A204.1 (cell line): ENCODE measurements around the gene PIKFYVE.
"Not testable (repeated sequence)": the region's sequence is repeated elsewhere in the genome, so short reads cannot be mapped to it uniquely, and the experiment has no call there.

Source experiments
- FAIRE-seq: peaks from 2 replicates; lab custom pipeline; 2012; peaks lifted over from hg19 to GRCh38; lab: Jason Lieb, UNC

PIKFYVE gene

DNA sequence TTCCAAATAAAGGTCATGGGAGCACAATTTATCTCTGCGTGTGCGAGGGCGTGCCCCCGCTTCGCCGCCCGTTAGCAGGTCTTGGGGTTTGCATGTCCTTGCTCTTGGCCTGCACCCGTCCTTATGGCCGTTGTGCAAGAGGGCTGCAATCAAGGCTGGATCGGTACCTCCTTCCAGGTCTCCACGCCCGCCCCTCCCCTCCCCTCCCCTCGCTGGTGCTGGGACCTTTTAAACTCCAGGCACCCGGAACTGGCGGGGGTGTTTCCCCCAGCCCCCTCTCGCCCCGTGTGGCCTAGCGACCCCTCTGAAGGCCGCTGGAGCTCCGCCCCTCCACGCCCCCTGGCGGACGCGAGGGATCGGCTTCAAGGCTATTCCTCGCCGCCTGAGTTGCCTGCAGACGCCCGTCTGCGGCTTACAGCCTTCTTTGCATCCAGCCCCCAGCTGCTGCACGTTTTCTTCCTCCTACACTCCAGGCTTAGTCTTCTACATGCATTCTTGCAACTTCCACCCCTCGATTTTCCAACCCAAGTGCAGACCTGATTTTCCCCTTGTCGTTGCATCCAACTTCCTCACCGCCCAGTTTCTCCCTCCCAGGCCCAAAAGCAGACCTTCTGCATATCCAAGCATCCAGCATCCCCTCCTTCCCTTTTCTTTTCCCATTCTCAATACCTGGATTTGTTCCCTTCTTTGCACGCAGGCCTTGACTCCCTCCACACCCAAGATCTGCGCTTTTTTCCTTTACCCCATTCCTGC lies 11.8 kb upstream of the PIKFYVE start:
- FAIRE-seq = no peak

- peak; percentile 6 for FAIRE-seq
These were observed 11.0 kb upstream of the PIKFYVE start, which contains the start of gene IDH1 for GRCh38 chr2:208254871-208255556. IDH1 (minus strand) TSS chr2:208255071; CDS start chr2:208251551, 3,520 bp downstream.

DNA sequence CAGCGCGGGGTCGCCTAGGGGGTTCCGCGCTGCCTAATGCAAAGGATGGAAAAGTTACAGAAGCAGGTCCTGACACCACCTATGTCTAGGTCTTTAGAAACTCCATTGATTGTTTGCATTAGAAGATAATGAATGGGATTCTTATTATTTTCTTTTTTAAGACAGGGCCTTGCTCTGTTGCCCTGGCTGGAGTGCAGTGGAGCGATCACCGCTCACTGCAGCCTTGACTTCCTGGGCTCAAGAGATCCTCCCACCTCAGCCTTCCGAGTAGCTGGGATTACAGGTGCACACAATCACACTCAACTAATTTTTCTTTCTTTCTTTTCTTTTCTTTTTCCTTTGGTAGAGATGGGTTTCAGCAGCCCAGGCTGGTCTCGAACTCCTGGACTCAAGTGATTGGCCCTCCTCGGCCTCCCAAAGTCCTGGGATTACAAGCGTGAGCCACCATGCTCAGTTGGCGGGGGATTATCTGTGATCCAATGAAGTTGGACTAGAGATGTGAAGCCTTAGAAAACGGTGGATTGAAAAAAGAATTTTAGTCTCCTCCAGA lies 10.4 kb upstream of the PIKFYVE start:
- FAIRE-seq = no peak

GRCh38 chr2:208256192-208256782 lies 9.8 kb upstream of the PIKFYVE start:
- FAIRE-seq = no peak

DNA sequence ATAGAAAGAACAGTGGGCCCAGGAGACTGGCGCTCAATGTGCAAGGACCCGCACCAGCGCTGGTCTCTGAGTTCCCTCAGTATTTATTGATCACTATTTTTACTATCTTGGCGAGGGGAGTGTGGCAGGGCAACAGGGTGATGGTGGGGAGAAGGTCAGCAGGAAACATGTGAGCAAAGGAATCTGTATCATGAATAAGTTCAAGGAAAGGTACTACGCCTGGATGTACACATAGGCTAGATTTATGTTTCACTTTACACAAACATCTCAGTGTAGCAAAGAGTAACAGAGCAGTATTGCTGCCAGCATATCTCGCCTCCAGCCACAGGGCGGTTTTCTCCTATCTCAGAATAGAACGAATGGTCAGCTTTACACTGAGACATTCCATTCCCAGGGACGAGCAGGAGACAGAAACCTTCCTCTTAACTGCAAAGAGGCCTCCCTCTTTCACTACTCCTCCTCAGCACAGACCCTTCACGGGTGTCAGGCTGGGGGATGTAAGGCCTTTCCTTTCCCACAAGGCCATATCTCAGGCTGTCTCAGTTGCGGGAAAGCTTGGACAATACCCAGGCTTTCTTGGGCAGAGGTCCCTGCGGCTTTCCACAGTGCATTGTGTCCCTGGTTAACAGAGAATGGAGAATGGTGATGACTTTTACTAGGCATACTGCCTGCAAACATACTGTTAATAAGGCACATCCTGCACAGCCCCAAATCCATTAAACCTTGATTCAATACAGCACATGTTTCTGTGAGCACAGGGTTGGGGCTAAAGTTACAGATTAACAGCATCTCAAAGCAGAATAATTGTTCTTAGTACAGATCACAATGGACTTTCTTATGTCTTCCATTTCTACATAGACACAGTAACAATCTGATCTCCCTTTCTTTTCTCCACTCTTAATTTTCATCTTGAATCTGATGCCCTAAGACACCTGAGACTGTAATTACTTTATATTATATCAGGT lies 8.9 kb upstream of the PIKFYVE start:
- not testable (repeated sequence) for FAIRE-seq

- FAIRE-seq = no peak
These were observed 669 bp upstream of the PIKFYVE start for GRCh38 chr2:208265371-208265800.

- FAIRE-seq = no peak
These were observed 468 bp downstream of the PIKFYVE start for GRCh38 chr2:208266553-208266893.

- FAIRE-seq = no peak
These were observed 881 bp downstream of the PIKFYVE start for GRCh38 chr2:208266936-208267335.

DNA sequence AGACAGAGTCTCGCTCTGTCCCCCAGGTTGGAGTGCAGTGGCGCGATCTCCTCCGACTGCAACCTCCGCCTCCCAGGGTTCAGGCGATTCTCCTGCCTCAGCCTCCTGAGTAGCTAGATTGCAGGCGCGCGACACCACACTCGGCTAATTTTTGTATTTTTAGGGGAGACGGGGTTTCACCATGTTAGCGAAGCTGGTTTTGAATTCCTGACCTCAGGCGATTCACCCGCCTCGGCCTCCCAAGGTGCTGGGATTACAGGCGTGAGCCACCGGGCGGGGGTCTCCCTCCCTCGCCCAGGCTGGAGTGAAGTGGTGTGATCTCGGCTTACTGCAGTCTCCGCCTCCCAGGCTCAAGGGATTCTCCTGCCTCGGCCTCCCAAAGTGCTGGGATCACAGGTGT lies 1.5 kb downstream of the PIKFYVE start:
- FAIRE-seq = not testable (repeated sequence)

- no peak for FAIRE-seq
These were observed 2.3 kb downstream of the PIKFYVE start for GRCh38 chr2:208268156-208268952.

GRCh38 chr2:208269091-208269490 lies 3.0 kb downstream of the PIKFYVE start:
- no peak for FAIRE-seq

GRCh38 chr2:208274748-208275147 lies 8.7 kb downstream of the PIKFYVE start:
- no peak for FAIRE-seq

- FAIRE-seq = no peak
These were observed 12.5 kb downstream of the PIKFYVE start for GRCh38 chr2:208278549-208278948.

DNA sequence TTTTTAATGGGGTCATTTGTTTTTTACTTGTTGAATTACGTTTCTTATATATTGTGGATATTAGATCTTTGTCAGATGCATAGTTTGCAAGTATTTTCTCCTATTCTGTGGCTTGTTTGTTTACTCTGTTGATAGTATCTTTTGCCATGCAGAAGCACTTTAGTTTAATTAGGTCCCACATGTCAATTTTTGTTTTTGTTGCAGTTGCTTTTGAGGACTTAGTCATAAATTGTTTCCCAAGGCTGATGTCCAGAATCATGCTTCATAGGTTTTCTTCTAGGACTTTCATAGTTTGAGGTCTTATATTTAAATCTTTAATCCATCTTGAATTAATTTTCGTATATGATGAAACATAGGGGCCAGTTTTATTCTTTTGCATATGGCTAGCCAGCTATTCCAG lies 13.2 kb downstream of the PIKFYVE start:
- no peak for FAIRE-seq

DNA sequence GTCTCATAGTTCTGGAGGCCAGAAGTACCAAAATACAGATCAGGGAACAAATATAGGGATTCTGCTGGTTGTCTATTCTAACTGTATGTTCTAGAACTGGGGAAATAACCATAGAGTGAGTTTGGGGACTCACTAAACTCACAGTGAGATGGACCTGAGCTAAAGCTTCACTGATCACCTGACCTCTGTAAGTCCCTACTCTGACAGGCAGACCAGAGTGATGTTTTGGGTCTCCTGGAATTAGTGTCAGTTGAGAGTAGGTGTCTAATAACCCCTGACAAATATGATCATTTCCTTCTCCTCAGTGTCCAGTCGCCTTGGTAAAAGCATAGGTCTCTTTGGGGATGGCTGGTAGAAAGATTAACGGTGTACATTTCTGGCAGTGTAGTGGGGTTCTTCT lies 14.2 kb downstream of the PIKFYVE start:
- FAIRE-seq = no peak

DNA sequence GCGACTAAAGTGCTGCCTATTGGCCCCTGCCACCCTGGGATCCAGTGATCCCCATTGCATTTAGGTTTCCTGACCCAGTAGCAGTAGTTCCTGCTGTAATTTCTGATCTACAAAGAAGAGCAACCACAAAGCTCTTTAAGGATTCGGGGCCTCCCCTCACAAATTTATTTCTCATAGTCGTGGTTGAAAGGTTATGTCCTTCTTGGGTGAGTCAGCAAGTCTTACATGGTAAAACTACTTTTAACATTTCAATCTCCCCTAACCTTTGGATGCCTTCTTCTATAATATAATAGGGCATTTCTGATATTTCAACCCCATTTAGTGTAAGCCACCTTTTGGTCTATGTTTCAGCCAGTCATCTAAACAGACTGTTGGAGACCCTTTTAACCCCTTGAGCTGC lies 14.9 kb downstream of the PIKFYVE start:
- no peak for FAIRE-seq

DNA sequence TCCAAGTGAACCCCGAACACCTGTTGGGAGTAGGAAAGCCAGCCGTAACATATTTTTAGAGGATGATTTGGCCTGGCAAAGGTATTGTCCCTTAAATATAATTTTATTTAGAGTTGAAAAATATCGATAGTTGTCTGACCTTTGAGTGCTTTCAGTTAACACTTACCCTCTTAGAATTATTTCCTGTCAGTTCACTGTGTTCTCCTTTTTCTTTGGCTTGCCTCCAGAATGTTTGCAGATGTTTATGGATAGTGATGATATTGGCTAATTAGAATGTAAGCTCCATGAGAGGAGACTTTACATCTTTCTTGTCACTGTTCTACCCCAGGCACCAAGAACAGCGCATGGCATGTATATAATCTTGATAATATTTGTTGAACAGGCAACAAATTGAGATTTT lies 19.8 kb downstream of the PIKFYVE start:
- no peak for FAIRE-seq

- FAIRE-seq = no peak
These were observed 28.5 kb downstream of the PIKFYVE start for GRCh38 chr2:208294482-208295024.

DNA sequence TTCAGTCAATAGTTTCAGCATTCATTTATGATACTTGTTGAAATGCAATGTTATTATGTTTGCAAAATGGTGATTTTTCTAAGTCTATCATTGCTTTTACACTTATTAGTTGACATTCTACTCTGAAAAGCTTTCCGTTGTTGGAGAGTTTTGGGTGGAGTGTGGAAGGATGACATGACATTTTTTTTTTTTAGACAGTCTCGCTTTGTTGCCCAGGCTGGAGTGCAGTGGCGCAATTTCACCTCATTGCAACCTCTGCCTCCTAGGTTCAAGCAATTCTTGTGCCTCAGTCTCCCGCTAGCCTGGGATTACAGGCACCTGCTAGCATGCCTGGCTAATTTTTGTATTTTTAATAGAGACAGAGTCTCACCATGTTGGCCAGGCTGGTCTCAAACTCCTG lies 29.8 kb downstream of the PIKFYVE start:
- FAIRE-seq = no peak

GRCh38 chr2:208296610-208297009 lies 30.6 kb downstream of the PIKFYVE start:
- no peak for FAIRE-seq

DNA sequence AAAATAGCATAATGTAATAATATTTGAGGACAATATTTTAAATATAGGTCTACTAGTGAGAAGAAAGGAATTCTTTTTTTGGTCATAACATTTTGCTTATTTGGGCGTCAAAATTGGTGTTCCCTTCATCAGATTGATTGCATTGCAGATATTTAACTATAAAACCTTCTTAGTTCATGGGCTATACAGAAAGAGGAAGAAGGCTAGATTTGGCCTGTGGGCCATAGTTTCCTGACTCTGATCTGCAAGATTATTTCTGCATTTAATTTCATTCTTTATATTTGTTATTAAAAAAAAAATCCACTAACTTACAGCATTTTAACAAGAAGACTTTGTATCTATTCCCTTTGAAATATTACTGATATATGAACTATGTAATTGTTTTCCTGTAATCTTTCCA lies 31.9 kb downstream of the PIKFYVE start:
- FAIRE-seq = no peak
